Transverse colon (tissue), 4 donors: ENCODE results near the gene SULT4A1.

Experiments used
- EP300 ChIP-seq: sonication (generic); formaldehyde crosslinking; IDR thresholded peaks from one replicate; pipeline ENCODE4 v1.6.1; 2017; ENCODE audit warnings: antibody characterized with exemption, low read depth
- POLR2A ChIP-seq: fragments of 450-650 bp; IDR thresholded peaks from one replicate; pipeline ENCODE4 v1.6.1; 2016; ENCODE audit warnings: antibody characterized with exemption, mild to moderate bottlenecking, moderate library complexity
- POLR2AphosphoS5 ChIP-seq, 3 donors: sonication (generic); formaldehyde crosslinking; IDR thresholded peaks; one replicate each; pipeline ENCODE4 v1.6.1; 2016; ENCODE audit warnings: antibody characterized with exemption in 3 of 3
- TF ChIP-seq, protein P1 (sequence below), 5 experiments: fragments of 200-600 bp in 3 of 5; fragments of 450-650 bp in 2 of 5; sonication (generic) in 3 of 5; IDR thresholded peaks; 1 replicate in 2 of 5; 2 replicates in 3 of 5; pipeline ENCODE4 v1.5.1; 2016 to 2017; ENCODE audit warnings: antibody characterized with exemption in 5 of 5, inconsistent platforms in 3 of 5, mild to moderate bottlenecking in 2 of 5, moderate library complexity in 1 of 5

DNA sequence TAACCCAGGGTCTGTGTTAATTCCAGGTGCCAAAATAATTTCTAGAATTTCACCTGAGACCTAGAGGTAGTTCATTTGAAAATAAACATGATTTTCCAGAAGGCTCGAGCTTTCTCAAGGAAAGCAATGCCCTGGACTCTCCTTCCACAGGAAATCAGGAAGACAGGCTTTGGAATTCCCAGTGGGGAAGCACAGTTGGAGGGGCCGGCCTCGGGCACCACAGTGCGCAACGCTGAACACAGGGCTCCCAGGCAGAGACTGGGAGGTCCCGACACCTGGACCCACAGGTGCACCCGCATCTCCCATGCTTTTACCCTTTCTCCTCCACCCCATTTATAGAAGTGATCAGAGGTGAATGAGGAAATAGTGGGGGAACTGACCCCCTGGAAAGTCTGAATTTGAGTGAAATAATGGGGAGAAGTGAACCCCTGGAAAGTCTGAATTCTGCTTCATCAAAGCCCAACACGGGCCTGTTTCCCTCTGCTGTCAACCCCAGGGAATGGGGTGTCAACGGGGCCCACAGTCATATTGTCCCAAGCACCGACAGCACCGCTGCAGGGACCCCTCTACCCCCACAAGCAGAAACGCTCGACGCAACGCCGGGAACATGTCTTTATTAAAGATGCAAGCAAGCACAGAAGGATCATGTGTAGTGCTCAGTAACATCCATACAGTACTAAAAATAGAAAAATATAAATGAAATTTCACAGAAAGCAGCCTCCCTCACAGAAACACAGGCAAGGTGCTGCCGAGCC lies 38.2 kb downstream of the SULT4A1 start:
- TF ChIP-seq POLR2AphosphoS5 (IDR thresholded peaks at IDR 0.05) (no peak), EP300 (no peak), POLR2A (no peak)
- TF ChIP-seq, protein P1, sequence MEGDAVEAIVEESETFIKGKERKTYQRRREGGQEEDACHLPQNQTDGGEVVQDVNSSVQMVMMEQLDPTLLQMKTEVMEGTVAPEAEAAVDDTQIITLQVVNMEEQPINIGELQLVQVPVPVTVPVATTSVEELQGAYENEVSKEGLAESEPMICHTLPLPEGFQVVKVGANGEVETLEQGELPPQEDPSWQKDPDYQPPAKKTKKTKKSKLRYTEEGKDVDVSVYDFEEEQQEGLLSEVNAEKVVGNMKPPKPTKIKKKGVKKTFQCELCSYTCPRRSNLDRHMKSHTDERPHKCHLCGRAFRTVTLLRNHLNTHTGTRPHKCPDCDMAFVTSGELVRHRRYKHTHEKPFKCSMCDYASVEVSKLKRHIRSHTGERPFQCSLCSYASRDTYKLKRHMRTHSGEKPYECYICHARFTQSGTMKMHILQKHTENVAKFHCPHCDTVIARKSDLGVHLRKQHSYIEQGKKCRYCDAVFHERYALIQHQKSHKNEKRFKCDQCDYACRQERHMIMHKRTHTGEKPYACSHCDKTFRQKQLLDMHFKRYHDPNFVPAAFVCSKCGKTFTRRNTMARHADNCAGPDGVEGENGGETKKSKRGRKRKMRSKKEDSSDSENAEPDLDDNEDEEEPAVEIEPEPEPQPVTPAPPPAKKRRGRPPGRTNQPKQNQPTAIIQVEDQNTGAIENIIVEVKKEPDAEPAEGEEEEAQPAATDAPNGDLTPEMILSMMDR (IDR thresholded peaks at IDR 0.05): no peak
